ENCODE measurements around the gene CNDP1. TPM values are rescaled to one million over a fixed set of nuclear protein-coding genes. Genes with fewer than 3 reads are reported as not detected.
"Not testable (repeated sequence)": the region's sequence is repeated elsewhere in the genome, so short reads cannot be mapped to it uniquely, and the experiment has no call there.

CNDP1 gene
- total RNA-seq, 1 donor from 2014 or later, result 0.48 TPM

DNA sequence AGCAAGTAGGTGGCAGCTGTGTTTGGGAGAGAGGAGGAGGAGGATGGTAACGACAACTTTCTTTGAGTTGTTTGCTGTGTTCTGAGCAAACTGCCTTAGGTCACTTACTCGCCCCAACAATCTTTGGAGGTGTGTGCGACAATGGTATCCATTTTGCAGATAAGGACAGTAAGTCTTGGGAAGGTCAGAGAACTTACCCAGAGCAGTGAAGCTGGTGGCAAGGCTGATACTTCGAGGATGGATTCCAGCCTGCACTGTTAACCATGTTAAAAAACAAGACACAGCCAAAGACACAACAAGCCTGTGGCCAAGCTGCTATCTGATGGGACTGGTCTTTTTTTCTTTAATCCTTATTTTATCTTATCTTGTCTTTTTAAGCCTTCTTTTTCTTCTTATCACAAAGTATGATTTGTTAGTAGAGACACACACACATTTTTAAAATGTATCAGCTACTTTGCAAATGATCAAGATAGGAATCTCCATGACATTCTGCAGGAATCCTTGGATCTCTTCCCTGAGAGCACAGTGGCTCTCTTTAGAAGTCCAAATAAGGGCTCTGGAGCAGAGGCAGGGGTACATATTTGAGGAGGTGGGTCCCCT lies 27.9 kb downstream of the CNDP1 start:
- Mint-ChIP-seq H3K9me3 (peaks cover 10% of the 10 kb centered on the region), H3K4me1 (ENCODE audit: unreplicated experiment) (no peaks in the 10 kb centered on the region), H3K4me3 (no peak overlapping the region), H3K27me3 (peaks cover 4% of the 10 kb centered on the region), H3K27ac (no peak overlapping the region), H3K36me3 (no peaks in the 10 kb centered on the region)
- DNase-seq (ENCODE audit: extremely low spot score, unreplicated experiment), result no peak
- TF ChIP-seq, protein P1, sequence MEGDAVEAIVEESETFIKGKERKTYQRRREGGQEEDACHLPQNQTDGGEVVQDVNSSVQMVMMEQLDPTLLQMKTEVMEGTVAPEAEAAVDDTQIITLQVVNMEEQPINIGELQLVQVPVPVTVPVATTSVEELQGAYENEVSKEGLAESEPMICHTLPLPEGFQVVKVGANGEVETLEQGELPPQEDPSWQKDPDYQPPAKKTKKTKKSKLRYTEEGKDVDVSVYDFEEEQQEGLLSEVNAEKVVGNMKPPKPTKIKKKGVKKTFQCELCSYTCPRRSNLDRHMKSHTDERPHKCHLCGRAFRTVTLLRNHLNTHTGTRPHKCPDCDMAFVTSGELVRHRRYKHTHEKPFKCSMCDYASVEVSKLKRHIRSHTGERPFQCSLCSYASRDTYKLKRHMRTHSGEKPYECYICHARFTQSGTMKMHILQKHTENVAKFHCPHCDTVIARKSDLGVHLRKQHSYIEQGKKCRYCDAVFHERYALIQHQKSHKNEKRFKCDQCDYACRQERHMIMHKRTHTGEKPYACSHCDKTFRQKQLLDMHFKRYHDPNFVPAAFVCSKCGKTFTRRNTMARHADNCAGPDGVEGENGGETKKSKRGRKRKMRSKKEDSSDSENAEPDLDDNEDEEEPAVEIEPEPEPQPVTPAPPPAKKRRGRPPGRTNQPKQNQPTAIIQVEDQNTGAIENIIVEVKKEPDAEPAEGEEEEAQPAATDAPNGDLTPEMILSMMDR (conservative IDR thresholded peaks at IDR 0.05), result no peak

DNA sequence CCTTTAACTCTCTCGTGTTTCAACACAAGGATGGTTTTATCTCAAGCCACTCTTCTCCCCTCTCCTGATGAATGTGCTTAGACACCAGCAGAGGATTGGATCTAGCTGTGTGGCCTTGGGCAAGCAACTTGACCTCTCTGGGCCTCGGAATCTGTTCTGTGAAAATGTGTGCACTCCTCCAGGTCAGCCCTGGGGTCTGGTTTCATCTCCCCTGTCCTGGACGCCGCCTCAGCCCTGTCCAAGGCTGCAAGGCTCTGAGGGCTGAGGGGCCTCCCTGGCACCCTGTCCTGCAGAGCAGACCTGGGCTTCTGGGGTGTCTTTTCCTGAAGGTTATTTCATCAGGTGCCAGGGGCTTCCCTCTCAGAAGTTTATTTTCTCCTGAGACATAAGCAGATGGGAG lies 28.5 kb downstream of the CNDP1 start:
- no peak for DNase-seq (ENCODE audit: extremely low spot score, unreplicated experiment)
- no peak overlapping the region for H3K27ac Mint-ChIP-seq
- H3K4me1 Mint-ChIP-seq (ENCODE audit: unreplicated experiment), result no peaks in the 10 kb centered on the region
- TF ChIP-seq, protein P1 (conservative IDR thresholded peaks at IDR 0.05), result no peak
- no peak overlapping the region for H3K4me3 Mint-ChIP-seq
- peaks cover 5% of the 10 kb centered on the region for H3K27me3 Mint-ChIP-seq
- H3K9me3 Mint-ChIP-seq, result peaks cover 12% of the 10 kb centered on the region
- no peaks in the 10 kb centered on the region for H3K36me3 Mint-ChIP-seq

GRCh38 chr18:74563999-74564398 lies 29.7 kb downstream of the CNDP1 start:
- Mint-ChIP-seq H3K4me1 (ENCODE audit: unreplicated experiment) (no peaks in the 10 kb centered on the region), H3K9me3 (peaks cover 12% of the 10 kb centered on the region), H3K27me3 (peaks cover 16% of the 10 kb centered on the region), H3K27ac (no peak overlapping the region), H3K4me3 (no peak overlapping the region), H3K36me3 (no peaks in the 10 kb centered on the region)
- DNase-seq (ENCODE audit: extremely low spot score, unreplicated experiment), result no peak
- TF ChIP-seq, protein P1 (conservative IDR thresholded peaks at IDR 0.05), result no peak

DNA sequence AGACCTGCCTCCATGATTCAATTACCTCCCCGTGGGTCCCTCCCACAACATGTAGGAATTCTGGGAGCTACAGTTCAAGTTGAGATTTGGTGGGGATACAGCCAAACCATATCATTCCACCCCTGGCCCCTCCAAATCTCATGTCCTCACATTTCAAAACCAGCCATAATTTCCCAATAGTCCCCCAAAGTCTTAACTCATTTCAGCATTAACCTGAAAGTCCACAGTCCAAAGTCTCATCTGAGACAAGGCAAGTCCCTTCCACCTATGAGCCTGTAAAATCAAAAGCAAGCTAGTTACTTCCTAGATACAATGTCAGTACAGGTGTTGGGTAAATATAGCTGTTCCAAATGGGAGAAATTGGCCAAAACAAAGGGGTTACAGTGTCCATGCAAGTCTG lies 30.9 kb downstream of the CNDP1 start:
- Mint-ChIP-seq H3K27me3 (peaks cover 20% of the 10 kb centered on the region), H3K9me3 (peaks cover 12% of the 10 kb centered on the region)
- not testable (repeated sequence) for H3K27ac Mint-ChIP-seq; H3K4me3 Mint-ChIP-seq; H3K4me1 Mint-ChIP-seq (ENCODE audit: unreplicated experiment); H3K36me3 Mint-ChIP-seq; DNase-seq (ENCODE audit: extremely low spot score, unreplicated experiment)

GRCh38 chr18:74565993-74566392 lies 31.7 kb downstream of the CNDP1 start:
- H3K4me3 Mint-ChIP-seq; H3K27ac Mint-ChIP-seq; DNase-seq (ENCODE audit: extremely low spot score, unreplicated experiment); H3K4me1 Mint-ChIP-seq (ENCODE audit: unreplicated experiment); H3K36me3 Mint-ChIP-seq: not testable (repeated sequence)
- H3K9me3 Mint-ChIP-seq, result peaks cover 12% of the 10 kb centered on the region
- H3K27me3 Mint-ChIP-seq, result peaks cover 25% of the 10 kb centered on the region

- Mint-ChIP-seq H3K4me1 (ENCODE audit: unreplicated experiment) (no peaks in the 10 kb centered on the region), H3K27ac (no peak overlapping the region), H3K9me3 (peaks cover 12% of the 10 kb centered on the region), H3K27me3 (peaks cover 25% of the 10 kb centered on the region), H3K4me3 (no peak overlapping the region), H3K36me3 (no peaks in the 10 kb centered on the region)
- DNase-seq (ENCODE audit: extremely low spot score, unreplicated experiment), result no peak
- TF ChIP-seq, protein P1 (conservative IDR thresholded peaks at IDR 0.05), result no peak
Measured at GRCh38 chr18:74567822-74568221, 33.5 kb downstream of the CNDP1 start.

GRCh38 chr18:74569401-74569800 lies 35.1 kb downstream of the CNDP1 start:
- H3K4me3 Mint-ChIP-seq, result no peak overlapping the region
- TF ChIP-seq, protein P1 (conservative IDR thresholded peaks at IDR 0.05), result no peak
- peaks cover 30% of the 10 kb centered on the region for H3K27me3 Mint-ChIP-seq
- H3K9me3 Mint-ChIP-seq, result peaks cover 12% of the 10 kb centered on the region
- no peak overlapping the region for H3K27ac Mint-ChIP-seq
- DNase-seq (ENCODE audit: extremely low spot score, unreplicated experiment), result no peak
- H3K4me1 Mint-ChIP-seq (ENCODE audit: unreplicated experiment), result no peaks in the 10 kb centered on the region
- H3K36me3 Mint-ChIP-seq, result peaks cover 4% of the 10 kb centered on the region

All from type B pancreatic cell (in vitro differentiated cells).